GM06990 (cell line): ENCODE measurements around the gene ABCC6.
"Not testable (repeated sequence)": the region's sequence is repeated elsewhere in the genome, so short reads cannot be mapped to it uniquely, and the experiment has no call there.

Source experiments
- DNase-seq: peaks from one replicate; pipeline ENCODE4 v3.0.0-alpha.2; 2011; ENCODE audit not compliant: insufficient read length; ENCODE audit errors: extremely low read depth
- H3K27me3 ChIP-seq: replicated peaks from 2 replicates; pipeline ENCODE4 v1.6.0; 2011; ENCODE audit warnings: low read length; ENCODE audit not compliant: control insufficient read depth, insufficient read depth
- H3K36me3 ChIP-seq: 2 replicates; pipeline ENCODE4 v1.5.1; 2011; ENCODE audit warnings: low read length; ENCODE audit not compliant: control insufficient read depth, insufficient read depth
- H3K4me3 ChIP-seq: replicated peaks from 2 replicates; pipeline ENCODE4 v1.5.1; 2011; ENCODE audit warnings: low read depth, mild to moderate bottlenecking, control low read depth, low read length
- CTCF ChIP-seq: IDR thresholded peaks from 2 replicates; pipeline ENCODE4 v1.5.1; 2011; ENCODE audit warnings: low read length, control low read depth, mild to moderate bottlenecking, inconsistent platforms; ENCODE audit not compliant: insufficient read depth, poor library complexity, severe bottlenecking

The ABCC6 gene

DNA sequence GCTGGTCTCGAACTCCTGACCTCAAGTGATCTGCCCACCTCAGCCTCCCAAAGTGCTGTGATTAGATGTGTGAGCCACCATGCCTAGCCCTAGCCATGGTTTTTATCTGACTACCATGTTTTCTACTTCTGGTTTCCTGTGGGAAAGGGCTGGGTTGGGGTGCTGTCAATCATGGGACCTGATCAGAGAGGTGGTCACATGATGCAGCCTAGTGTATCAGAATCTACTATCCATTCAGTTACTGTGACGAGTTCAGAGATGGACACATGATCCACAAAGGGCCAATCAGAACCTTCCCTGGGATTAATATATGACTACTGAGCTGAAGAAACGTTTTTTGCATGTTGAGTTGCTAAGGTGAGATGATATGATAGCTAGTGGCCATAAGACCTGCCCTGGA lies 59.1 kb downstream of the ABCC6 start:
- Histone ChIP-seq H3K27me3 (no peaks in the 10 kb centered on the region; the same call in 1 of the 2 replicates), H3K4me3 (no peak overlapping the region), H3K36me3 (no peaks in the 10 kb centered on the region)
- no peak for DNase-seq
- no peak for TF ChIP-seq CTCF

GRCh38 chr16:16163571-16163970 lies 59.7 kb downstream of the ABCC6 start:
- no peaks in the 10 kb centered on the region for H3K36me3 ChIP-seq
- DNase-seq, result no peak
- no peaks in the 10 kb centered on the region for H3K27me3 ChIP-seq
- TF ChIP-seq CTCF, result no peak
- no peak overlapping the region for H3K4me3 ChIP-seq

- Histone ChIP-seq H3K27me3 (no peaks in the 10 kb centered on the region), H3K36me3 (no peaks in the 10 kb centered on the region), H3K4me3 (no peak overlapping the region)
- no peak for TF ChIP-seq CTCF
- no peak for DNase-seq
Measured at GRCh38 chr16:16163109-16163508, 60.2 kb downstream of the ABCC6 start.

DNA sequence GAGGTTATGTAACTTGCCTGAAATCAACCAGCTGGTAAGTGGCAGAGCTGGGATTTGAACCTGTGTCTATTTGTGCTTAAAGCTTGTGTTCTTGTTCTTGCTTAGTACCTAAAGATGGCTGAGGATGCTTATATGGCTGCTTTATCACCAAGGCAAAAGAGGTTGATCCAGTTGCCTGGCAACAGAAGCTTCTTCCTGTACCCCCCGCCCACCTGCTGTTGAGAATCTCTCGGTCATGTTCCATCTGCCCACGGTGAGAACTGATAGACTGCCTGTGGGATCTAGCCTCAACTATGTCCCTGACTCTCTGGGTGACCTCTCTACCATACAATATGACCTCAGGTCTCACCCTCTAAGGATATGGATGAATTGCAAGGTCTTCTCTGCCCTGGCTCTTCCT lies 60.7 kb downstream of the ABCC6 start:
- no peak for TF ChIP-seq CTCF
- Histone ChIP-seq H3K4me3 (no peak overlapping the region), H3K36me3 (no peaks in the 10 kb centered on the region), H3K27me3 (no peaks in the 10 kb centered on the region)
- no peak for DNase-seq

- DNase-seq, H3K36me3 ChIP-seq, H3K4me3 ChIP-seq, H3K27me3 ChIP-seq: not testable (repeated sequence)
Measured at GRCh38 chr16:16161840-16162239, 61.5 kb downstream of the ABCC6 start.

GRCh38 chr16:16161319-16161718 lies 62.0 kb downstream of the ABCC6 start:
- no peak overlapping the region for H3K4me3 ChIP-seq
- TF ChIP-seq CTCF, result no peak
- DNase-seq, result no peak
- no peaks in the 10 kb centered on the region for H3K36me3 ChIP-seq
- no peaks in the 10 kb centered on the region for H3K27me3 ChIP-seq
